ENCODE measurements around the gene F8. TPM values are rescaled to one million over a fixed set of nuclear protein-coding genes. Genes with fewer than 3 reads are reported as not detected.

Gene F8
- total RNA-seq, 1 experiment from 2014 or later, result 2.6 TPM

DNA sequence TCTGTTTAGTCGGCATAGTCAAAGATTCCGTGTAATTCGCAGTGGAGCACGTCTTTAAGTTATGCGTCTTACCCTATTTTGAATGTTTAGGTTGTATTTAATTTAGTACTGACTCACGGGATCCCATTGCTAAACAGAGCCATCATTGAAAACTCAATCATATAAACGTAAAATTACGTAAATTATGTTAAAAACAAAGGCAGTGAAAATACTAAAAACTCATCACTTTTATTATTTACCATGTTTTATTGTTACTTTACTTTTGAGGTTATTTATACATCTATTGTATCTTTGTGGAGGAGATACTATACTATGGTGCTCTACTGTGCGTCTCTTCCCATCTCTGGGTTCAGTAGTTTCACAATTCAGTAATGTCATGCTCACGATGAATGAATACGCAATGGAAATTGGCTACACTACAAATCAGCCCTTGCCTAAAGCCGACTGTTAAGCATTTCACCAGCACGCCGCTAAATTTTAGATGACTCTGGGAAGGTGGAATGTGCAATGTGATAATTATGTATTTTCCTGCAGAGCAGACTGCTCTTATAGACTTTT, 5.1 kb upstream of the F8 start:
- ChIA-PET RAD21 (ENCODE audit: low non-redundant PET in 1 of 2, low total read pairs in 2 of 2, uncharacterized antibody in 2 of 2, unreplicated experiment in 2 of 2) (no interaction called here), CTCF (no interaction called here), POLR2A (interaction anchor here (1.4 kb wide), 1 partner anchor 11 kb away, joined by 6 read pairs; no protein-coding TSS in a partner anchor)
- Histone ChIP-seq H3K27ac (ENCODE audit: low read depth, low read length) (peak overlapping the region; percentile 95), H3K9ac (ENCODE audit: low read length) (peak overlapping the region; percentile 80), H3K79me2 (ENCODE audit: insufficient read depth, low read length) (peaks cover 13% of the 10 kb centered on the region; the same call in 1 of the 2 replicates), H2AFZ (ENCODE audit: low read depth, low read length, poor library complexity, severe bottlenecking) (no peak overlapping the region), H3K36me3 (ENCODE audit: control insufficient read depth in 1 of 2, insufficient read depth in 2 of 2, low read length in 2 of 2) (no peaks in the 10 kb centered on the region), H3K4me3 (replicated peaks in 1 of 2; ENCODE audit: low read depth in 1 of 2, low read length in 2 of 2) (peak overlapping the region; percentile 69 to 70), H3K4me2 (ENCODE audit: low read length) (peak overlapping the region; percentile 78), H3K9me3 (ENCODE audit: control insufficient read depth in 1 of 2, insufficient read depth in 1 of 2, low read depth in 1 of 2, low read length in 2 of 2) (no peaks in the 10 kb centered on the region), H3K9me2 (ENCODE audit: insufficient read depth) (no peaks in the 10 kb centered on the region), H3K4me1 (ENCODE audit: control insufficient read depth in 1 of 2, insufficient read depth in 2 of 2, low read length in 2 of 2) (peaks cover 8 to 19% of the 10 kb centered on the region in 2 experiments), H4K20me1 (ENCODE audit: insufficient read depth) (no peaks in the 10 kb centered on the region), H3K27me3 (ENCODE audit: insufficient read depth, low read length) (no peaks in the 10 kb centered on the region)
- TF ChIP-seq SP1 (IDR thresholded peaks at IDR 0.05; ENCODE audit: low read depth) (no peak), EZH2 (IDR thresholded peaks at IDR 0.05) (no peak), SIN3A (IDR thresholded peaks at IDR 0.05; ENCODE audit: low read depth) (0 out of 2 replicates have a peak, but pooled peaks have one; percentile 12)
- BruUV-seq (replicated peaks), result TSS peak; percentile 73
- ATAC-seq (no peak), DNase-seq (ENCODE audit: low read depth, low spot score) (peak; percentile 23)
- intact Hi-C loops (cut with micrococcal nuclease), result loop anchor here (2.0 kb wide), 1 partner anchor 43 kb away; the partner anchor contains the start of genes BRCC3, CMC4 and MTCP1

DNA sequence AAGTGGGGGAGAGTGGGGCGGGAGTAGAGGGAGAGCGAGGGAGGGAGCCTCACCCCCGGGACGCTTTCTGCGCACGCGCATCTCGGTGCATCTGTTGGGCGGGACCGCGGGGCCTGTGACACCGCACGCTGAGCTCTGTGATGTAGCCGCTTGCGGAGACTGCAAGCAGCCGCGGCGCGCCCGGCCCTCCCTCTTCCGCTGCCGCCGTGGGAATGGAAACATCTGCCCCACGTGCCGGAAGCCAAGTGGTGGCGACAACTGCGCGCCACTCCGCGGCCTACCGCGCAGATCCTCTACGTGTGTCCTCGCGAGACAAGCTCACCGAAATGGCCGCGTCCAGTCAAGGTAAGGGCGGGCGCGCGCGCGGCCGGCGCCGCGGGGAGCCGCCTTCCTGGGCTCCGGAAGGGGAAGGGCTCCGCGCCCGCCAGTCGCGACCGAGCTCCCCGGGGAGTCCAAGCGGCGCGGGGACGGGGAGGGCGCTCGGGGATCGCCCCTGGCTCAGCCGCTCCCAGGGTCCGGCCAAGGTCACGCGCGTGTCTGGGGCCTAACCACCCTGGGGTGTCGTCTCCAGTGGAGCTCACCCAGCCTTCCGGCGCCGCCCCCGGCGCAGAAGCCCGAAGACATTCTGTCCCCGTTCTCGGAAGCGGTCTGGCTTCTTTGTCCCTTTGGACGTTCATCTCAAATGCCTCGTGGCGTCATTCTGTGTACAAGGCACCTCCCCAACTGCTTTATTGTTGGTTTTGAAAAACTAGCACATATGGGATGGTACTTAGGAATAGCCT, 4.4 kb upstream of the F8 start, which contains the start of gene FUNDC2:
Gene FUNDC2, plus strand, starts transcription at position 118 of the 782 bp plus-strand sequence. Its CDS starts 95 bp downstream, at position 213.
- Histone ChIP-seq H3K9ac (ENCODE audit: low read length) (peak within 1 kb of the TSS; percentile 80), H4K20me1 (ENCODE audit: insufficient read depth) (no peaks in the 10 kb centered on the region), H3K27me3 (ENCODE audit: insufficient read depth, low read length) (no peaks in the 10 kb centered on the region), H3K9me2 (ENCODE audit: insufficient read depth) (no peaks in the 10 kb centered on the region), H3K27ac (ENCODE audit: low read depth, low read length) (peak within 1 kb of the TSS; percentile 95), H2AFZ (ENCODE audit: low read depth, low read length, poor library complexity, severe bottlenecking) (no peak within 1 kb of the TSS), H3K4me2 (ENCODE audit: low read length) (peak within 1 kb of the TSS; percentile 78), H3K4me1 (ENCODE audit: control insufficient read depth in 1 of 2, insufficient read depth in 2 of 2, low read length in 2 of 2) (peaks cover 8 to 19% of the 10 kb centered on the region in 2 experiments), H3K4me3 (replicated peaks in 1 of 2; ENCODE audit: low read depth in 1 of 2, low read length in 2 of 2) (peak within 1 kb of the TSS; percentile 69 to 70), H3K9me3 (ENCODE audit: control insufficient read depth in 1 of 2, insufficient read depth in 1 of 2, low read depth in 1 of 2, low read length in 2 of 2) (no peaks in the 10 kb centered on the region), H3K36me3 (ENCODE audit: control insufficient read depth in 1 of 2, insufficient read depth in 2 of 2, low read length in 2 of 2) (no peaks in the 10 kb centered on the region), H3K79me2 (ENCODE audit: insufficient read depth, low read length) (peaks cover 13% of the 10 kb centered on the region; the same call in 1 of the 2 replicates)
- ChIA-PET RAD21 (ENCODE audit: low non-redundant PET in 1 of 2, low total read pairs in 2 of 2, uncharacterized antibody in 2 of 2, unreplicated experiment in 2 of 2) (no interaction called here), CTCF (interaction anchor here (0.7 to 1.0 kb wide), 2 partner anchors 30 to 109 kb away, joined by 3 read pairs; no protein-coding TSS in a partner anchor), POLR2A (interaction anchor here (1.0 to 1.4 kb wide), 2 partner anchors 10 to 36 kb away, joined by 3 to 6 read pairs; no protein-coding TSS in a partner anchor)
- intact Hi-C loops (cut with micrococcal nuclease), result loop anchor here (2.0 kb wide), 1 partner anchor 44 kb away; the partner anchor contains the start of genes BRCC3, CMC4 and MTCP1
- peak; percentile 88 for ATAC-seq
- peak; percentile 86 for DNase-seq (ENCODE audit: low read depth, low spot score)
- BruUV-seq (replicated peaks), result no TSS peak
- peak; percentile 43 for TF ChIP-seq SIN3A (IDR thresholded peaks at IDR 0.05; ENCODE audit: low read depth)
- no peak; the same call in 1 of the 2 replicates for TF ChIP-seq ELF1 (IDR thresholded peaks at IDR 0.05; ENCODE audit: borderline replicate concordance, low read depth)
- no peak for TF ChIP-seq EGR1 (IDR thresholded peaks at IDR 0.05; ENCODE audit: low read depth)
- TF ChIP-seq FOSL1 (IDR thresholded peaks at IDR 0.05; ENCODE audit: low read depth), result no peak
- no peak for TF ChIP-seq EZH2phosphoT487 (IDR thresholded peaks at IDR 0.05; ENCODE audit: borderline replicate concordance)
- no peak for TF ChIP-seq SRF (IDR thresholded peaks at IDR 0.05; ENCODE audit: low read depth)
- peak; percentile 58 for TF ChIP-seq POLR2A (IDR thresholded peaks at IDR 0.05; ENCODE audit: borderline replicate concordance, extremely low read depth, insufficient read depth, insufficient read length)
- peak; percentile 94 for TF ChIP-seq TCF7L2 (IDR thresholded peaks at IDR 0.05; ENCODE audit: borderline replicate concordance, extremely low read depth, insufficient read depth, insufficient read length)
- no peak for TF ChIP-seq JUND (IDR thresholded peaks at IDR 0.05)
- no peak for TF ChIP-seq EZH2 (IDR thresholded peaks at IDR 0.05)
- no peak; the same call in 1 of the 2 replicates for TF ChIP-seq SP1 (IDR thresholded peaks at IDR 0.05; ENCODE audit: low read depth)
- peak; percentile 84 for TF ChIP-seq YY1 (IDR thresholded peaks at IDR 0.05; ENCODE audit: extremely low read depth, insufficient replicate concordance, low read depth, low read length)
- TF ChIP-seq ZNF274 (IDR thresholded peaks at IDR 0.05; ENCODE audit: low read depth, low read length), result no peak
- TF ChIP-seq POLR2AphosphoS5 (IDR thresholded peaks at IDR 0.05; ENCODE audit: low read depth, low read length), result peak; percentile 81
- TF ChIP-seq ZFX (IDR thresholded peaks at IDR 0.05), result peak; percentile 47; the same call in 1 of the 2 replicates
- TF ChIP-seq, protein P1, sequence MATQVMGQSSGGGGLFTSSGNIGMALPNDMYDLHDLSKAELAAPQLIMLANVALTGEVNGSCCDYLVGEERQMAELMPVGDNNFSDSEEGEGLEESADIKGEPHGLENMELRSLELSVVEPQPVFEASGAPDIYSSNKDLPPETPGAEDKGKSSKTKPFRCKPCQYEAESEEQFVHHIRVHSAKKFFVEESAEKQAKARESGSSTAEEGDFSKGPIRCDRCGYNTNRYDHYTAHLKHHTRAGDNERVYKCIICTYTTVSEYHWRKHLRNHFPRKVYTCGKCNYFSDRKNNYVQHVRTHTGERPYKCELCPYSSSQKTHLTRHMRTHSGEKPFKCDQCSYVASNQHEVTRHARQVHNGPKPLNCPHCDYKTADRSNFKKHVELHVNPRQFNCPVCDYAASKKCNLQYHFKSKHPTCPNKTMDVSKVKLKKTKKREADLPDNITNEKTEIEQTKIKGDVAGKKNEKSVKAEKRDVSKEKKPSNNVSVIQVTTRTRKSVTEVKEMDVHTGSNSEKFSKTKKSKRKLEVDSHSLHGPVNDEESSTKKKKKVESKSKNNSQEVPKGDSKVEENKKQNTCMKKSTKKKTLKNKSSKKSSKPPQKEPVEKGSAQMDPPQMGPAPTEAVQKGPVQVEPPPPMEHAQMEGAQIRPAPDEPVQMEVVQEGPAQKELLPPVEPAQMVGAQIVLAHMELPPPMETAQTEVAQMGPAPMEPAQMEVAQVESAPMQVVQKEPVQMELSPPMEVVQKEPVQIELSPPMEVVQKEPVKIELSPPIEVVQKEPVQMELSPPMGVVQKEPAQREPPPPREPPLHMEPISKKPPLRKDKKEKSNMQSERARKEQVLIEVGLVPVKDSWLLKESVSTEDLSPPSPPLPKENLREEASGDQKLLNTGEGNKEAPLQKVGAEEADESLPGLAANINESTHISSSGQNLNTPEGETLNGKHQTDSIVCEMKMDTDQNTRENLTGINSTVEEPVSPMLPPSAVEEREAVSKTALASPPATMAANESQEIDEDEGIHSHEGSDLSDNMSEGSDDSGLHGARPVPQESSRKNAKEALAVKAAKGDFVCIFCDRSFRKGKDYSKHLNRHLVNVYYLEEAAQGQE (IDR thresholded peaks at IDR 0.05; ENCODE audit: low read depth), result no peak
